Caki2 (cell line): ENCODE data around the gene ATP8A1. TPM values are rescaled to one million over a fixed set of nuclear protein-coding genes. Genes with fewer than 3 reads are reported as not detected.
A peak's percentile ranks its signal among the peaks of the same experiment; 100 is the strongest.
"Not testable (repeated sequence)": the region's sequence is repeated elsewhere in the genome, so short reads cannot be mapped to it uniquely, and the experiment has no call there.

Source experiments
- DNase-seq: peaks from one replicate; pipeline ENCODE4 v3.0.0-alpha.2; 2015; ENCODE audit warnings: low read depth
- in situ Hi-C: cut with HindIII; loops from 2 replicates; pipeline ENCODE4 v1.10.0; 2016; ENCODE audit warnings: low sequenced_read_pairs, low pct_unique_long_range_greater_than_20kb, mixed read lengths
- total RNA-seq: library from RNA; depleted of rRNA; stranded (reverse); fragments of >200 nt; shearing (Covaris generic); gene quantifications from 2 replicates; pipeline ENCODE4 v1.2.3, GENCODE V29; 2014; ENCODE audit warnings: low replicate concordance; rRNA removed

The ATP8A1 gene
- 0.26 TPM in 1 of 2 replicates, not detected in the other for total RNA-seq

DNA sequence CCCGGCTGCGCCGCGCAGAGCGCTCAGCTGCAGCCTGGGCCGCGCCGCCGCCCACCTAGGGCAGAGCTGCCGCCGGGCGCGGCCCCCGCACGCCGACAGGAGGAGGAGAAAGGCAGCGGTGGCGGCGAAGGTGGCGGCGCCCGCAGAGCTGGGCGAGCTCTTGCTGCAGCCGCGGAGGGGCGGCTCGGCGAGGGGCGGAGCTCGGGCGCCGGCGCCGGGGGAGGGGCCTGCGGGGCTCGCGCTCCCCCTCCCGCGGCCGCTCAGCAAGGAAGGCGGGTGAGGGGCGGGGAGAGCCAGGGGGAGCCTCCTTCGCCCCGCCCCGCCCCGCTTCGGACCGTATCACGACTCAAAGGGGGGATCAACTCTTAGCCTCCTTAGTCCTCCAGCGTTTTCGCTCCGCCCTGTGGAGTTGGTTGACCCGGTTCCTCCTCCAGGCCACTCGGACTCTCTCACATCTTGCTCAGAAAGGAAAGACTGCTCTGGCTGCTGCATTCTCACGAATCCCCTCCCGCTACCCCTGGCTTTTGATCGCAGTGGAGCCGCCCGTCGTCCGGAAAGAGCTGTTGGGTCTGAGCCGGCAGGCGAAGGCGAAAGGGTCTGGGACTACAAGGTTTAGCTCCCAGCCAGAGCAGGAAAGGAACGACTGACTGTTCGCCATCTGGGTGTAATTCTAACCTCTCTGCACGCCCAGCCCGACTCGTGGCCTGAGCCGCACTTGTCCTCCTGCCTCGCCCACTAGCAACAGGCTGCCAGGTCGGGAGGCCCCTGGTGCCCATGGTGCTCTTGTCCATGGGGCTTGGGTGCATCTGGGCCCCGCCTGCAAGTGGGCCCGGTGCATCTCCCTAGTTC, at the start of gene ATP8A1:
Gene ATP8A1 (minus strand): TSS at position 162 of the 849 bp plus-strand sequence. CDS start 232 bp downstream, outside the sequence.
- in situ Hi-C loops = no loop called here
- DNase-seq = peak; percentile 93

DNA sequence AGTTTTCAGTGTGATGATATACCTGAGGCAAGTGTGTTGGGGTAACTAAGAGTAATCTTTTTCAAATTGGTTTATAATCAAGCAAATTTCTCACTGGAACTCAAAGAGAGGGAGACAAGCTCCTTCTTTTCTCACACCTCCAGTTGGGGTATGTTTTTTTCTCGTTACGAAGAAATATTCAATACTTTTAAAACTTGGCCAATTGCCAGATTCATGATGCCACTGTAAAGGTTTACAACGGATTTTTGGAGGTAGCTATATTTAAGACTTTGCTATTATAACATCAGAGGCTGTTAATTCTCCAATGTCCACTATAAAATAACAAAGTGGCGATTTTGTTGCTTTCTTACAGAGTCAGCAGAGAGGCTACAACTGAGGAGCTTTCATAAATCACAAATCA, 49.2 kb upstream of the ATP8A1 start:
- in situ Hi-C loops = no loop called here
- no peak for DNase-seq

DNA sequence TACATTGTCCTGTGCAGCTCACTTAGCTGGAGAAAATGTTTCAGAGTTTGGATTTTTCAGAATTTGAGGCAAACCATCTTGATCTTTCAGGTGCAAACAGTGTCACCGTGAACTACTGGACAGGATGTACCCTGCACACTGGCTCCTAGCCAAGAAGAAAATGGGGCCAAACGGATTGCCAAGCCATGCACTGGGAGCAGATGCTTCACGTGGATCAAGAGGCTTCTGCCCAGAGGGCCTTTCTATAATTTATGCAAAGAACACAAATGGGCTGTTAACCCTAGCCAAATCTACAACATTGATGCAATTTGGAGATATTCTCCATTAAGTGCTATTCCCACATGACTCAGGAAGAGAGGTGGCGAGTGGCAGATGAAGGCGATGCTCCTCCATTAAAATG, 46.9 kb upstream of the ATP8A1 start:
- DNase-seq = no peak
- in situ Hi-C loops = no loop called here

GRCh38 chr4:42702895-42703294, 46.0 kb upstream of the ATP8A1 start:
- in situ Hi-C loops = no loop called here
- no peak for DNase-seq

- in situ Hi-C loops = not testable (repeated sequence)
These were observed 44.9 kb upstream of the ATP8A1 start for GRCh38 chr4:42701780-42702179.

GRCh38 chr4:42690537-42690936, 33.6 kb upstream of the ATP8A1 start:
- in situ Hi-C loops = no loop called here
- DNase-seq = no peak

More at GRCh38 chr4:42701780-42702179, 44.9 kb upstream of the ATP8A1 start:
- not testable (repeated sequence) for DNase-seq

DNA sequence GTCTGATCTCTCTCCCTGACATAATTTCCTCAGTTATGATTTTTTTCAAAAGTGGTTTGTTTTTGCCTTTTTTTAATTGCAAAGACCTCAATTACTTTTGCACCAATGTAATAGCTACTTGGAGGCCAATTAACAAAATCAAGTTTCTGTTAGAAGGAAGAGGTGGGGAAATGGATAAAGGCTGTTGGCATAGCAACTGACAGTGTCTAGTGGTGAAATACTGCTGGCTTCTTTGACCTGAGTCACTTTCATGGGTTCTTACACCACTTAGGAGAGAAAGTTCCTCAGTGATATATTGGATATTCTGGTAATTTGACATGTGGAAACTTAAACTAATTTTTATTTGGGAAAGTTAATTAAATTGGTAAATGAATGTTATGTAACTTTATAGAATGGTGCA, 26.5 kb upstream of the ATP8A1 start:
- DNase-seq = no peak
- in situ Hi-C loops = no loop called here

GRCh38 chr4:42678512-42678911, 21.6 kb upstream of the ATP8A1 start:
- in situ Hi-C loops = no loop called here
- no peak for DNase-seq

GRCh38 chr4:42676066-42676951, 19.4 kb upstream of the ATP8A1 start:
- no peak for DNase-seq
- in situ Hi-C loops = no loop called here

GRCh38 chr4:42673082-42673425, 16.1 kb upstream of the ATP8A1 start:
- DNase-seq = no peak
- in situ Hi-C loops = no loop called here

GRCh38 chr4:42672359-42673081, 15.6 kb upstream of the ATP8A1 start:
- in situ Hi-C loops = no loop called here
- DNase-seq = no peak

DNA sequence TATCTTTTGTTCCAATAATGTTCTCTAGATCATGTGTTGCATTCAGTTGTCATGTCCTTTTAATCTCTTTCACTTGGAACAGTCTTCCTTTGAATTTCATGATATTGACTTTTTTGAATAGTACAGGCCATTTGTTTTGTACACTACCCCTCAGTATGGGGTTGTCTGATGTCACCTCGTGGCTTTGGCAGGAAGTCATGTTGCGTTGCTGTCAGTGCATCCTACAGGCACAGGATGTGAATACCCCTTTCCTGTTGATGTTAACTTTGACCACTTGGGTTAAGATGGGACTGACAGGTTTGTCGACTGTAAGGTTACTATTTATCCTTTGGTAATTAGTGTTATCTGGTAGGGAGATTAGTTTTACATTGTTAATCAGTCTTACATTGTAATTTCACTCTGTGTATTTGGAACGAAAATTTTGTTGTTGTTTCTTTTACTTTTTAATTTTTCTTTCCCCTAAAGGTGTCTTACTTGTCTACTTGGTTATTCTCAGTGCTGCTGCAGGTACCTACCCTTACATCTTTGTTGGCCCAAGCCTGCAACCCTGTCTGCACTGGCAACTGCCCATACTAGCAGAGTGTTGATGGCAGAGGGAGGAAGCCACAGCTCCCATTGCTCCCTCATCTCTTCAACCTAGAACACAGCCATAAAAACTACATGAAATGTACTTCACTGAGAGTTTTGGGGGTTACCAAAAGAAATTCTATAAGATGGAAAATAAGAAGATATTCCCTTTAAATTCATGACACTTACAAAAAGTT, 14.7 kb upstream of the ATP8A1 start:
- DNase-seq = no peak
- in situ Hi-C loops = no loop called here

DNA sequence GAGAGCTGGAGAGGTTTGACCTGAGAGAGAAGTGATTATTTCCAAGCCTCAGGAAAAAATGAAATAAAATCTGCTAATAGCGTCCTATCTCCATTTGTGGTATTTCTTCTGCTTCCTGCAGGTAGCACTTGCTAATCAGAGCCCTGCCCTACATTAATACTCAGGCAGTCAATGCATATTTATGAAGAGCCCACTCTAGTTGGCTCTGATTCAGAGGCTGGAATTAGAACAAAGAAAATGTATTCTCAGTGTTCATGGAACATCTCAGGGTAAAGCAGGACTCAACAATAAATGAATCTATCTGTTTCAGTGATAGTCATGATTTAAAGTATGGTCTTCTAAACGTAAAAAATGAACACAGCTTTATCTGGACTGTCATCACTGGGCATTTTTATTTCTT, 1.4 kb upstream of the ATP8A1 start:
- in situ Hi-C loops = no loop called here
- no peak for DNase-seq

- no peak for DNase-seq
- in situ Hi-C loops = no loop called here
These were observed 294 bp downstream of the ATP8A1 start for GRCh38 chr4:42656679-42656943.

- DNase-seq = no peak
- in situ Hi-C loops = no loop called here
These were observed 805 bp downstream of the ATP8A1 start for GRCh38 chr4:42655921-42656678.

- in situ Hi-C loops = no loop called here
- no peak for DNase-seq
These were observed 1.7 kb downstream of the ATP8A1 start for GRCh38 chr4:42655269-42655637.

GRCh38 chr4:42654631-42655268, 2.2 kb downstream of the ATP8A1 start:
- in situ Hi-C loops = no loop called here
- peak; percentile 76 for DNase-seq
